ENCODE measurements around the gene SLC27A2. TPM values are rescaled to one million over a fixed set of nuclear protein-coding genes. Genes with fewer than 3 reads are reported as not detected.
"Not testable (repeated sequence)": the region's sequence is repeated elsewhere in the genome, so short reads cannot be mapped to it uniquely, and the experiment has no call there.

SLC27A2 gene
- total RNA-seq, 2 experiments from 2014 or later, result 25.2 TPM

DNA sequence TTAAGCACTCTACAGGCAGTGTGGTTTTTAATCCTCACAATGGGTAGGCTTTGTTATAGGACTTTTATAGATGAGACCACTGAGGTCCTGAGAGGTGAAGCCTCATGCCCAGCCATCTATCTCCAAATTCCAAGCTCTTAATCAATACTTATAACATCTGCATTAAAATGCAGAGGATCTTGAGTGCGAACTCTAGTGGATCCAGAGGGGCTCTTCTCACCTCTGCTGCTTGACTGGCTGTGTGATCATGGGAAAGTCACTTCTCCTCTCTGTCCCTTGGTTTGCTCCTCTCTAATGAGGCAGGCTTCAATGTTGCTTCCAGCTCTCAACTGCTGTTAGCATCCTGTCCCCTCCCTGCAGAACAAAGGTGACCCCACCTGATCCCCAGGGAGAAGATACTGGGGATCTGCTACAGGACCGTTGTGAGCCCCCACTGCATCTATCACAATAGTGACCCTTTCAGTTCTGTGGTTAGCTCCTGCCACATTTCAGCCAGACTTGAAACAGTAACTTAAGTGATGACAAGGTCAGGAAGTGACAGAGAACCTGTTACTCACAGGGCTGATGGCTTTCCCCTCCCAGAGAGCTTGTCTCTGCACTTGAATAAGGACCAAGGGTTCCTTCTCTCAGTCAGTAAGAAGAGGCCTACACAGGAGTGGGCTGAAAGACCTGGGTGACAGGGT, 1.3 kb downstream of the SLC27A2 start:
- Mint-ChIP-seq H3K9me3 (no peaks in the 10 kb centered on the region), H3K36me3 (ENCODE audit: low read depth) (peaks cover 29% of the 10 kb centered on the region), H3K27ac (peak overlapping the region; percentile 87), H3K4me3 (peak overlapping the region; percentile 98), H3K4me1 (ENCODE audit: low read depth) (peaks cover 29% of the 10 kb centered on the region), H3K27me3 (ENCODE audit: low read depth) (peaks cover 20% of the 10 kb centered on the region)
- DNase-seq, result peak; percentile 74
- intact Hi-C loops (cut with micrococcal nuclease), result loop anchor here (1.0 to 10.0 kb wide), 10 partner anchors 36 to 724 kb away; partner anchors contain the start of genes TRPM7 and USP8
- CTCF ChIA-PET, result interaction anchor here (0.6 to 3.7 kb wide), 15 partner anchors 12 to 295 kb away, joined by 3 to 40 read pairs (median 3); no protein-coding TSS in a partner anchor

GRCh38 chr15:50184863-50185504, 3.0 kb downstream of the SLC27A2 start:
- H3K27me3 Mint-ChIP-seq (ENCODE audit: low read depth), result peaks cover 17% of the 10 kb centered on the region

GRCh38 chr15:50186090-50186489, 4.1 kb downstream of the SLC27A2 start:
- H3K4me1 Mint-ChIP-seq (ENCODE audit: low read depth), result peaks cover 21% of the 10 kb centered on the region
- H3K4me3 Mint-ChIP-seq, result no peak overlapping the region
- intact Hi-C loops (cut with micrococcal nuclease), result loop anchor here (10.0 kb wide), 1 partner anchor 499 kb away; the partner anchor contains the start of gene TRPM7
- no peak overlapping the region for H3K27ac Mint-ChIP-seq
- H3K27me3 Mint-ChIP-seq (ENCODE audit: low read depth), result peaks cover 6% of the 10 kb centered on the region
- CTCF ChIA-PET, result no interaction called here
- no peak for DNase-seq
- H3K9me3 Mint-ChIP-seq, result no peaks in the 10 kb centered on the region
- peaks cover 30% of the 10 kb centered on the region for H3K36me3 Mint-ChIP-seq (ENCODE audit: low read depth)

More at GRCh38 chr15:50184863-50185504, 3.0 kb downstream of the SLC27A2 start:
- intact Hi-C loops (cut with micrococcal nuclease), result loop anchor here (10.0 kb wide), 1 partner anchor 500 kb away; the partner anchor contains the start of gene TRPM7
- Mint-ChIP-seq H3K27ac (no peak overlapping the region), H3K4me3 (no peak overlapping the region), H3K36me3 (ENCODE audit: low read depth) (peaks cover 29% of the 10 kb centered on the region), H3K9me3 (no peaks in the 10 kb centered on the region), H3K4me1 (ENCODE audit: low read depth) (peaks cover 29% of the 10 kb centered on the region)
- CTCF ChIA-PET, result interaction anchor here (0.7 to 3.7 kb wide), 3 partner anchors 10 to 130 kb away, joined by 3 to 40 read pairs (median 5); no protein-coding TSS in a partner anchor
- DNase-seq, result no peak

DNA sequence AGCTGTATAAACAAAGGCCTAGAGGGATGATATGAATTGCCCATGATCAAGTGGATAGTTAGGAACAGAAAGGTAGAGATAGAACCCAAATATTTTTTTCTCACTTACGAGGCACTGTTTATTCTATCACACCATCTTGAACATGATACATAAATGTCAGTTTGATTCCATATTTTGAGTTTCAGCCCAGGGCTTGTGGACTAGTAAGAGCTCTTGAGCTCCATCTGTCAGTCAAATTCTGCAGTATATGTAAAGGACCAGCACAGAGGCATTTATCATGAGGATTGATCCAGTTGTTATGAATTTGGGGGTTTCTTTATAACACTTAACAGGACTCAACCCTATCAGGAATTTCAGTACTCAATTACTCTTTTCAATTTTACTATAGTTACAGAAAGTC, 4.8 kb downstream of the SLC27A2 start:
- Mint-ChIP-seq H3K36me3 (ENCODE audit: low read depth) (peaks cover 34% of the 10 kb centered on the region), H3K27me3 (ENCODE audit: low read depth) (peaks cover 2% of the 10 kb centered on the region), H3K4me1 (ENCODE audit: low read depth) (peaks cover 16% of the 10 kb centered on the region), H3K4me3 (no peak overlapping the region), H3K27ac (no peak overlapping the region), H3K9me3 (no peaks in the 10 kb centered on the region)
- intact Hi-C loops (cut with micrococcal nuclease), result loop anchor here (10.0 kb wide), 1 partner anchor 498 kb away; the partner anchor contains the start of gene TRPM7
- CTCF ChIA-PET, result no interaction called here
- DNase-seq, result no peak

- intact Hi-C loops (cut with micrococcal nuclease), result loop anchor here (10.0 kb wide), 1 partner anchor 497 kb away; the partner anchor contains the start of gene TRPM7
- peaks cover 35% of the 10 kb centered on the region for H3K36me3 Mint-ChIP-seq (ENCODE audit: low read depth)
- CTCF ChIA-PET, result interaction anchor here (0.6 kb wide), 1 partner anchor 53 kb away, joined by 4 read pairs; no protein-coding TSS in a partner anchor
These were observed 5.5 kb downstream of the SLC27A2 start for GRCh38 chr15:50187525-50187924.

GRCh38 chr15:50187997-50188396, 6.0 kb downstream of the SLC27A2 start:
- Mint-ChIP-seq H3K9me3 (no peaks in the 10 kb centered on the region), H3K4me1 (ENCODE audit: low read depth) (peaks cover 13% of the 10 kb centered on the region), H3K27me3 (ENCODE audit: low read depth) (no peaks in the 10 kb centered on the region), H3K27ac (no peak overlapping the region), H3K36me3 (ENCODE audit: low read depth) (peaks cover 33% of the 10 kb centered on the region), H3K4me3 (no peak overlapping the region)
- intact Hi-C loops (cut with micrococcal nuclease), result loop anchor here (10.0 kb wide), 1 partner anchor 497 kb away; the partner anchor contains the start of gene TRPM7
- CTCF ChIA-PET, result interaction anchor here (0.6 kb wide), 1 partner anchor 53 kb away, joined by 4 read pairs; no protein-coding TSS in a partner anchor
- DNase-seq, result no peak

More at GRCh38 chr15:50187525-50187924, 5.5 kb downstream of the SLC27A2 start:
- no peak overlapping the region for H3K27ac Mint-ChIP-seq
- DNase-seq, result no peak
- H3K4me1 Mint-ChIP-seq (ENCODE audit: low read depth), result peaks cover 16% of the 10 kb centered on the region
- peaks cover 2% of the 10 kb centered on the region for H3K27me3 Mint-ChIP-seq (ENCODE audit: low read depth)
- H3K9me3 Mint-ChIP-seq, result no peaks in the 10 kb centered on the region
- H3K4me3 Mint-ChIP-seq, result no peak overlapping the region

- H3K4me1 Mint-ChIP-seq (ENCODE audit: low read depth); H3K9me3 Mint-ChIP-seq; DNase-seq; CTCF ChIA-PET; H3K27ac Mint-ChIP-seq; H3K4me3 Mint-ChIP-seq; H3K27me3 Mint-ChIP-seq (ENCODE audit: low read depth): not testable (repeated sequence)
- intact Hi-C loops (cut with micrococcal nuclease), result loop anchor here (10.0 kb wide), 1 partner anchor 496 kb away; the partner anchor contains the start of gene TRPM7
- peaks cover 30% of the 10 kb centered on the region for H3K36me3 Mint-ChIP-seq (ENCODE audit: low read depth)
These were observed 6.8 kb downstream of the SLC27A2 start for GRCh38 chr15:50188793-50189192.

GRCh38 chr15:50189633-50190032, 7.6 kb downstream of the SLC27A2 start:
- CTCF ChIA-PET, result interaction anchor here (0.7 to 1.4 kb wide), 3 partner anchors 9 to 126 kb away, joined by 3 to 5 read pairs (median 3); no protein-coding TSS in a partner anchor
- Mint-ChIP-seq H3K4me1 (ENCODE audit: low read depth) (peaks cover 7% of the 10 kb centered on the region), H3K36me3 (ENCODE audit: low read depth) (peaks cover 29% of the 10 kb centered on the region), H3K4me3 (no peak overlapping the region), H3K9me3 (no peaks in the 10 kb centered on the region), H3K27ac (no peak overlapping the region), H3K27me3 (ENCODE audit: low read depth) (no peaks in the 10 kb centered on the region)
- DNase-seq, result no peak
- intact Hi-C loops (cut with micrococcal nuclease), result loop anchor here (10.0 kb wide), 1 partner anchor 495 kb away; the partner anchor contains the start of gene TRPM7

DNA sequence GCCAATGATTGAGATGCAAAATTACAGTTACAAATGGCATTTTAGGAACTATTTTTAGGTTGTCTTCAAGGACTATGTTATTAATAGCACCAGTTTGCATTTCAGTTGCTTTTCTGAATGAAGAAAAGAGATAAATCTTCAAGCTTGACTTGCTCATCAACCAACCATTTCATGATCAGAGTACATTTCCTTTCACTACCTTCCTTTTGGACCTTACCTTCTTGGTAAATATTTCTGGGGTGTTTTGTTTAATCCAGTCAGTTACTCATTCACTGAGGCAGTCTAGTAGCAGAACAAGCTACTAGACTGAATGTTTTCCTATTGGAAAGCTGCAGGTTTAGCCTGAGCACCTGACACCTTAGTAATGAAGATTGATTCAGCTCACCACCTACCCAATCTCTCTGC, 8.2 kb downstream of the SLC27A2 start:
- Mint-ChIP-seq H3K9me3 (no peaks in the 10 kb centered on the region), H3K4me3 (no peak overlapping the region), H3K4me1 (ENCODE audit: low read depth) (peaks cover 4% of the 10 kb centered on the region), H3K36me3 (ENCODE audit: low read depth) (peaks cover 30% of the 10 kb centered on the region), H3K27ac (no peak overlapping the region), H3K27me3 (ENCODE audit: low read depth) (no peaks in the 10 kb centered on the region)
- intact Hi-C loops (cut with micrococcal nuclease), result no loop called here
- no peak for DNase-seq
- CTCF ChIA-PET, result interaction anchor here (0.8 to 1.4 kb wide), 3 partner anchors 9 to 135 kb away, joined by 3 to 5 read pairs (median 3); no protein-coding TSS in a partner anchor

GRCh38 chr15:50190723-50191122, 8.7 kb downstream of the SLC27A2 start:
- CTCF ChIA-PET, result interaction anchor here (0.8 to 1.4 kb wide), 3 partner anchors 10 to 136 kb away, joined by 3 to 5 read pairs (median 3); no protein-coding TSS in a partner anchor
- peaks cover 4% of the 10 kb centered on the region for H3K4me1 Mint-ChIP-seq (ENCODE audit: low read depth)
- no peaks in the 10 kb centered on the region for H3K27me3 Mint-ChIP-seq (ENCODE audit: low read depth)
- H3K4me3 Mint-ChIP-seq, result no peak overlapping the region
- no peak overlapping the region for H3K27ac Mint-ChIP-seq
- intact Hi-C loops (cut with micrococcal nuclease), result no loop called here
- peaks cover 27% of the 10 kb centered on the region for H3K36me3 Mint-ChIP-seq (ENCODE audit: low read depth)
- no peaks in the 10 kb centered on the region for H3K9me3 Mint-ChIP-seq
- DNase-seq, result no peak

- H3K27me3 Mint-ChIP-seq (ENCODE audit: low read depth), result no peaks in the 10 kb centered on the region
- no peak for DNase-seq
- H3K9me3 Mint-ChIP-seq, result no peaks in the 10 kb centered on the region
- H3K27ac Mint-ChIP-seq, result no peak overlapping the region
- no peak overlapping the region for H3K4me3 Mint-ChIP-seq
- H3K4me1 Mint-ChIP-seq (ENCODE audit: low read depth), result no peaks in the 10 kb centered on the region
- peaks cover 16% of the 10 kb centered on the region for H3K36me3 Mint-ChIP-seq (ENCODE audit: low read depth)
- intact Hi-C loops (cut with micrococcal nuclease), result no loop called here
- CTCF ChIA-PET, result no interaction called here
These were observed 10.2 kb downstream of the SLC27A2 start for GRCh38 chr15:50192164-50192563.

Data from activated naive CD4-positive, alpha-beta T cell treated with anti-CD3 and anti-CD28 coated beads for 36 hours (primary cell).